Neural progenitor cell (in vitro differentiated cells): Measurements from ENCODE around the gene GPR141.

ENCODE experiments used
- CTCF ChIP-seq: fragments of 200-600 bp; sonication (generic); IDR thresholded peaks from 2 replicates; pipeline ENCODE4 v1.5.1; 2017; ENCODE audit warnings: antibody characterized with exemption, mild to moderate bottlenecking
- EZH2 ChIP-seq: fragments of 200-600 bp; sonication (generic); IDR thresholded peaks from 2 replicates; pipeline ENCODE4 v1.6.1; 2017; ENCODE audit warnings: antibody characterized with exemption, mild to moderate bottlenecking, moderate library complexity

GRCh38 chr7:37759526-37759925 is 76.0 kb downstream of the GPR141 start:
- TF ChIP-seq CTCF: no peak
- TF ChIP-seq EZH2: no peak
